LoVo (cell line): Measurements from ENCODE around the gene PNPLA5.

ENCODE experiments used
- DNase-seq: peaks from one replicate; pipeline ENCODE4 v3.0.0-alpha.2; 2016; ENCODE audit warnings: low spot score

PNPLA5 gene

DNA sequence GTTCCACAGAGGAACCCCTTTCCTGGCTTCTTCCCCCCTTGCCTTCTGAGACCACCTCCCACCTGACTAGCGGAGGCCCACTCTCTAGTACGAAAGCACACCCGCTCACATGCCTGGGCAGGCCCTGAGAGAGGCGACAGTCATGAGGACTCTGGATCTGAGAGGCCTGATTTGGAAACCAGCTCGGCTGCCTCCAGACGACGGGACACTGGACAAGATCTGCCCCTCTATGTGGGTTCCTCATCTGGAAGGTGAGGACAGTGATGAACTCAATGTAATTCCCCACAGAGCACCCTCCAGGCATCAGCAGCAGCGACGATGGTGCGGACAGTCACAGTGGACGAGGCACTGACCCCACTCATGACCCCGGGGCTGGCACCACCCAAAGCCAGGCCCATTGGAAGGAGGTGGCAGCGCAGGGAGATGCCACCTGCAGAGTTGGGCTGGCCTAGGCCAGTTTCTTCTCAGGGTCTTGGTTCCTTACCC is 37.0 kb downstream of the PNPLA5 start:
- no peak for DNase-seq

DNA sequence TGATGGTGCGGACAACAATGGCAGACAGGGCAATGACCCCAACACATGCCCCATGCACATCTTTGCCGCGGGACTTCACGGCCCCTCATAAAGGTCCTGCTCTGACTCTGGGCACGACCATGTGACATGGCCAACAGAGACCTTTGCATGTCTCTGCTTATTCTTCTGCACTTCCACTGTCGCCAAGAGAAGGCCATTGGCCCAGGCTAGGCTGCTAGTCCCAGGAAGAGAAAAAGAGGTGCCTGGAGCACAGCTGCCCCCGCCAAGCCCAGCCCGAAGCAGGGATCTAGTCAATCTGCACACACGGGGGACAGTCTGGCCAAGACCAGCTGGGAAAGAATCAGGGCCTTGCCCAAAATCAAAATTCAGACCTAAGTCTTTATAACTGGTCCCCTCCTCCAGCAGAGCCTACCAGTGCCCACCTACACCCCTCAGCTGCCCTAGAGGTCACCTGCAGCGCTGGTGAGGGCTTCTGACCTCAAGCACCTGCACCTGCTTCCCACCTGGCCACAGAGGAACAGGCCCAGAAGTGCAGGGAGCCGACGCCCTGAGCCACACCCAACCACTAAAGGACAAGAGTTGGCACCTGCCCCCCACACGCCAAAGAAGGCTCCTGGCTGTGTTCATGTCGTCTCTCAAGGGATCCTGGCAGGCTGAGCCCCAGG is 37.6 kb downstream of the PNPLA5 start:
- DNase-seq = no peak

DNA sequence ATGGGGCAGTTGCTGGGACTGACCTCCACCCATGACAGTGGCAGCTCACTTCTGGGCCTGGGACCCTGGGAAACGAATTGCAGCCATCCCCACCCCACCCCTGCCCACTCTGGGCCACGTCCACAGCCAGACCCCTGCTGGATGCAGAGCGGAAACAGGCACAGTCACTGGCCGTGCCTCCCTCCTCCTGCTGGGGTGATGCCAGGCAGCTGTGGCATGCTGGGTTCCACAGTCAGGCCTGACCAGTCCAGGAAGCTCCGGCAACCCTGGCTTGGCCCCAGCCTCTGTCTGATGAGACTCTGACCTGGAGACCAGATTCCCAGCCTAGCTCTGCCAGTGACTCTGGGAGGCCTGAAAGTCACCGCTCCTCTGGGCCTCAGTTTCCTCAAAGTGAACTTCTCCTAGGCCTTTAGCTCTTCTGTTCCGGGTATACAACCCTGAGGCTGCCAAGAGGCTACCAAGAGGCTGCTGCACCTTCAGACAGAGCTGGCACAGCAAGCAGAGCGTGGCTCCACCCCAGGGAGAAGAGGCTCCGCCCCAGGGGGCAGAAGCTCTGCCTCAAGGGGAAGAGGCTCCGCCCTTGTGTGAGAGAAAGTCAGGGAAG is 38.4 kb downstream of the PNPLA5 start:
- DNase-seq = no peak

DNA sequence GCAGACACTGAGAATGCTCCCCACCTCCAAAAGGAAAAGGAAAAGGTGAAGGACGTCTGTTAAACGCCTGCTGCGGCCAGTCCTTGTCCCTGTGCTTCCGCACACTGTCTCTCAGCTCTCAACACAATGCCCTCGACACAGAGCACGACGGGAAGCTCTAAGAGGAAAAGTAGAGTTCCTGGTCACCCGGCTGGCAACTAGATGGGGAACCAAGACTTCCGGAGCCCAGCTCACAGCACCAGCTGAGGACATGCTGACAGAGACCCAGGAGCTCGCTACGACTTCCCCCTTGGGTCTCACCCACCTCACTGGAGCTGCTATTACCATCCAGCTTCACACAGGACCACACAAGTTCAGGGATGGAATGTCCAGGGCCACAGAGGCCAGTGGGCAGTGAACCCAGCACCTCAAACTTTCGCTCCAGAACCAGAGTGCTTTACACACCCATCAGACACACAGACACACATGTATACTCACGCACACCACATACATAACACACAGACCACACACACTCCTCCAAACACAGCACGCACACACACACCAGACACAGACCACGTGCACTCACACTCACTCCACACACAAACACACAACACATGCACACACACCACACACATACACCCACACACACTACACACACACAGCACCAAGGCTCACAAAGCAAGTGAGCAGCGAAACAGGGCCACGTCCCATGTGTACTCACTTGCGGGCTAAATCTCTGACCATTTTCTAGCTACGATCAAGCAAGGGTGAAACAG is 39.1 kb downstream of the PNPLA5 start:
- DNase-seq = no peak

DNA sequence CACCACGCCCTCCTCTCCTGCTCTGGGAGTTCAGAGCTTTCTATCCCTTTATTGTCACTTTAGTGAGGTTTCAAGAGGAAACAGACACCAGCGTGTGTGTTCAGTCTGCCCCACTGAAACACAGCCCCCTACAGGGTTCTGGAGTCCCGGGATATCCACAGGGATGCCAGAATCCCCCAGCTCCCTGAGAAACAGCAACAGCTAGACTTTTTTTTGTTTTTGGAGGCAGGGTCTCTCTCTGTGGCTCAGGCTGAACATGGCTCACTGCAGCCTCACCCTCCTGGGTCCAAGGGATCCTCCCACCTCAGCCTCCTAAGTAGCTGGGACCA is 39.9 kb downstream of the PNPLA5 start:
- no peak for DNase-seq

DNA sequence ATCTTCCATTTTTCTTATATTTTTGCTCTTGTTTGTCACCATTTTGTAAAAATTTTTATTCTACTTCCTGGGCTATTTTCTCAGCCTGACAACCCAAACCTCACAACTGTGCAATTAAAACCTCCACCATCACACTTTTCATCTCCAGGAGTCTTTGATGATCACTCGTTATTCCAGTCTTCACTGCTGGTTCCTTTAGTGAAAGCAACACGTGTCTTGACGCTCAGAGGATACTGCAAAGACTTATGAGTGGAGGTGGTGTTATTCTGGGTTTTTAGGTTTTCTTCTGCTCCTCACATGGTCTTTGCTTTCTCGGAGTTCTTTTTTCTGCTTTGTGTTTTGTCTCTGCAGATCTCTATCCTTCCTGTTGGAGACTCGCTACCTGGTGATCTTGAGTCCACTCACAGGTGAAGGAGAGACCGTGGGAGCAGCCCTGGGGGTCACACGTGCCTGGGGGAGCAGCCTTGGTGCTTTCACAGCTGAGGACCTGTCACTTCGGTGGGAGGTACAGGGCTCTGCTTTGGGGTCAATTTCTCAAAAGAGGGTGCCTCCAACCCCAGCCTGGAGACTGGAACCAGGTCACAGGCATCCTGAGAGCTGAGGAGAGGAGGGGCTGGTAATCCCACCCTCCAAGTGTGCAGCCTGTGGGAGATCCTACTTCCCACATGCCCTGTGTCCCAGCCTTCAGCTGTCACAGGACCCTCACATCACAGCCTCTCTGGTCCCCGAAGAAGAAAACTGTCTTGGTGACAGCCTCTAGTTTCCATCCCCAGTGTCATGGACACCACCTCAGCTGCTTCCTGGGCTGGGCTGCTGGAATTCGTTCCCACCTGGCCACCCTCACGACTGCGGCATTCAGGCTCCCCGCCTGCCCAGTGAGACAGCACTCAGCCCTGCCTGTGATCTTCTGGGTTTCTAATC is 40.5 kb downstream of the PNPLA5 start:
- no peak for DNase-seq

DNA sequence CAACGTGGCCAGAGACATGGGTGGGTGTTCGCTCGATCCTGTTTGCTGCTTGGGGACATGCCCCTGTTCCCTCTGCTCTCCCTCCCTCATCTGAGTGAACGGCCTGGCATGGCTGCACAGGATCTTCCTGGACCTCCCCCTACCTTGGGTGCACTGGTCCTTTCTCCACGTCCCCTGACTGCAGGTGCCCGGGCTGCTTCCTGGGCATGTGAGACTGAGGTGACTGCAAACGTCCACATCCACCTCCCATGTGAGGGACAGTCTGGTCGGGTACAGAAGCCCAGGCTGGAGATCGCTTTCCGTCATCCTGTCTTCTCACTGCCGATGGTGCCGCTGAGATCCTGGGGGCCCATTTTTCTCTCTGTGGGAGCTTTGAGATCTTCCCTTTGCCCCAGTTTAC is 41.3 kb downstream of the PNPLA5 start:
- DNase-seq = no peak

DNA sequence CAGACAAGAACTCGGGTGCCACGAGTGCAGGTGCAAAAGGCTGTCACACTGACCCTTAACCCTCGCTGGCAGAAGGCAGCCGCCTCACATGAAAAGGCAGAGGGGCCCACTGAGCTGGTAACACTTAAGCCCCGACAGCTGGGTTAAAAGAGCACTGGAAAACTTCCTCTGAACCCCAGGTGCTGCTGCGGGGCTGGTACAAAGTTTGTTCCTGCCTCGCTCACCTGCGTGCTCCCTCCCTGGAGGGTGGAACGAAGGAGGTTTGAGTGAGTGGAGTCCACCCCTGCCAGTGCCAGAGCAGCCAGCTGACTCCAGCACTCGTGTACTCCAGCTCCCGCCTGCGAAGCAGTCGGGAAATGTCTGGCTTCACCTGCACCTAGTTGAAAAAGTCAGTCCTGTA is 42.1 kb downstream of the PNPLA5 start:
- DNase-seq = no peak

DNA sequence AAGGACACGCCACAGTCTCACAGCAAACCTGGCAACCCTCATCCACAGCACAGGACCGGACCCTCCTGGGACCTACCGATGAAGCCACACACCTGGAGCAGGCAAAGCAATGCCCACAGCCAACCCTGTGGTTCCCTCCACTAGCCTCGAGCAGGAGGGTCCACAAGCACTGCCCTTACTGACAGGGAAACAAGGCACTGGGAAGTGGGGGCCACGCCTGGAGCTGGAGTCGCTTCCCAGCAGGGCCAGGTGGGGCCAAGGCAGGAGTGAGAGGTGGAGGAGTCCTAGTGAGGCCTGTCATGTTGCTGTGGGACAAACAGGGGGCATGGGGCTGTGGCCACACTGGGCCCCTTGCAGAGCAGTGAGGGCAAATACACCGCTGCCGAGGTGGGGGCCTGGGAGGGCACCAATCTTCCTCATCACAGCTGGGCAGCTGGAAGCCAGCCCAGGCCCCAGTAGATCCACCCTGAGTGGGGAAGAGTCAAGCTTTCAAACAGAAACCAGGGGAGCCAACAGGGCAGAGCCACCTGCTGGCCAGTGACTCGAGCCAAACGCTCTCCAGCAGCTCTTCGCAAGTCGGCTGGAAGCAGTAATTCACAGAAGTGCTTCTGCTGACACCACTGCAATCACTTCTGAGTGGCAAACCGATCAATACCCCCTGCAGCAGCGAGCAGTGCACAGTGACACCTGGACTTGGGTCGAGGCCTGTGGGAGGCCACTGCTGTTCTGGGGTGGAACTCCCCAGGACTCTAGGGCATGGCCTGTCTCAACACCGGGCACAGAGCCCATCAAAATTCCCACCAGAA is 43.2 kb downstream of the PNPLA5 start:
- DNase-seq = no peak

DNA sequence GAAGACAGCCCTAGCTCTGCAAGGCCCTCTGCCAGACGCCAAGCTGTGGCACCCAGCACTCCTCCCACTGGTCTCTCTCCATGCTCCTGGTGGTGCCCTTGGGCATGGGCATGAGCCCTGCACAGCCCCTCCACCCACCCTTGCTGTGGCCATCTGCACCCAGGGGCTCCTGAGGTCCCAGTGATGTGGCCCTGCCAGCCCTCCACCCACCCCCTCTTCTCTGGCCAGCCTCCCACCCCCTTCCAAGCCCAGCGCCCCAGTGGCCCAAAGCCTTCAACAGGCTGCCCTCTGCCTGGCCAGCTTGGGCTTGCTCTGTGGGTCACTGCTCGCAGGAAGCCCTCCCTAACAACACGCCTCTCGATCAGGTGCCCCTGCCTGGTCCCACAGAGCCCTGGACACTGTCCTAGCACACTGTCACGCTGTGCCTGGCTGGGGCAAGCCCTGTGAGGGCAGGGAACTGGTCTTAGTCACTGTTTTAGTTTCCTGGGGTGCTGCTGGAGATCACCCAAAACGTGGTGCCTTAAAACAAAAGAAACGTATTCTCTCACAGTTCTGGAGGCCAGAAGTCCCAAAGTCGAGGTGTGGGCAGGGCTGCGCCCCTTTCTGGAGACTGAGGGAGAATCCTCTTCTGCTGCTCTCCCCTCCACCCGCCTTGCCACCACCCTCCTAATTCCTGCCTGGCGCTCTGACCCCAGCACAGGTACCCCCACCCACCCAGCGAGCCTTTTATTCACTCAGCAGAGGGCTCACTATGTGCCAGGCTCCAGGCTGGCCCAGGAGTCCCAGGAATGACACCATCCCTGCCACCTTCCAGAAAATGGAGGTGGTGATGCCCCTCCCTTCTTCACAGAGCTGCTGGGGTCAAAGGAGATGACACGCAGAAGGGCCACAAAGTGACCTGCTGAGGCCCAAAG is 44.2 kb downstream of the PNPLA5 start:
- DNase-seq = no peak

DNA sequence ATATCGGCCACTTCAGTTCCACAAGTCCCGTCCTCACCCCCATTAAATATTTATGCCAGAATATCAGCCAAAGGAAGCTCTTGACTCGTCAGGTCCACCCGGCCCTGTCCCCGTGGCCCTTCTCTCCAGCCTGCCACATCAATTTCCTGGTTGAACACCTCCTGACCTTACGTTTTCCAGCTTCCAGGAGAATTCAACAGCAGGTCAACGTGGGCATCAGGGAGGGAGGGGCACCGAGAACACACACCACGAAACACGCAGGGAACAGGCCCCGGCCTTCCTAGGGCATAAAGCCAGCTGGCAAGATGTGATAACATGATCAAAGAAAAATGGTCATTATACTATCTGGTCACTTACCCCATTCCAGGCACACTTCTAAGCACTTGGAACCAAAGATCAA is 44.8 kb downstream of the PNPLA5 start:
- no peak for DNase-seq

DNA sequence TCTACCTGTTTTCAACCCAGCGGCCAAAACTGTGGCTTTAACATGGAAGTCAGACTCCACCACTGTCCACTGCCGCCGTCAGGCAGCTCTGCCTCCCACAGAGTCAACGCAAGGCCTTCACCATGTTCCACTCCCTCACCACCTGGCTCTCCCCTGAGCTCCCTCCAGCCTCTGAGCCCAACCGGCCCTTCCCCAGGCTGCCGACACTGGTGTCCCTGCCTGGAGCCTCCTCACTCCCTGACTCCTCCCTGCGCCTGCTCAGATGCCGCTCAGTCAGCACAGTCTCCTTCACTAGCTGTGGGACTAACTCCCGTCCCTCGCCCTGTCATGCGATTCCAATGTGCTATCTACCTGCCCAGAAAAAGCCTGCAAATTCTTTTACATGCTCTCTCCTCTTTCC is 45.8 kb downstream of the PNPLA5 start:
- DNase-seq = no peak

DNA sequence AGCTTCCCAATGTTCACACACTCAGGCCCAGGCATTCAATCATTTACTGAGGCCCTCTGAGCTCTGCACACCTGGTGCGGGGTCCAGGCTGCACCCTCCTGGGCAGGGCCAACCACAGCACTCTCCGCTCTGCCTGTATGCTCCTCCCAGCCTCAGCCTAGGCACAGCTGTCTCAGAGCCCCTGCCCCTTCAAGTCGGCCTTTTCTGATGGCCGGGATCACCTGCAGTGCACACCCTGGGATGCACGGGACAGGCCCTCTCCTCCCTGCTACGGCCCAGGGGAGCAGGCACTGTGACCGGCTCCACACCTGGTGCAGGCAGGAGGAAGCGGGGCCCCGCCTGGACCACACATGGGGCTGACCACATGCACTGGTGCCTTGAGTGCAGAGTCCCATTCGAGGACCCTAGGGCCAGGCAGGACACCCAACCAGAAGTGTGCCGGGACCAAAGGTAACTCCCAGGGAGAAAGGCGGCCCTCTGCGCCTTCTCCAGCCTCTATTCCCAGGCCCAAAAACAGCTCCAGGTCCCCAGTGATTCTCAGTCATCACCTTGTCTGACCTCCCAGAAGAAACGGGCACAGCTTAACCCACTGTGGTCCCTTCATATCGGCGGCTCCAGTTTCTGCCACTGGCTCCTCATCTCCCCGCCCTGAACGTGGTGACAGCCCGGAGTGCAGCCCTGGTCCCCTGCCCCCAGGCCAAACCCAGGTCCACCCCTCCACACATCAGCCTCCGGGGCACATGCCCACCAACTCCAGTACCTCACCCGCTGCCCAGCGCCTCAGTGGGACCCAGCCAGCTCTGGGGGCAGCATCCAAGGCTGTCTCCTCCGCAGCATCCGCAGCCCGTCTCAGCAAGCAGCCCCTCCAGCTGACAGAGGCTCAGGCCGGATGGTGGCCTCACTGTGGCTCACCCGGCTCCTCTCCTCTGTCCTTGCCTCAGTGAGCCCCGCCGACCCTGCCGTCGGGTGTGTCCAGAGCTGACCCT is 47.0 kb downstream of the PNPLA5 start:
- DNase-seq = no peak

DNA sequence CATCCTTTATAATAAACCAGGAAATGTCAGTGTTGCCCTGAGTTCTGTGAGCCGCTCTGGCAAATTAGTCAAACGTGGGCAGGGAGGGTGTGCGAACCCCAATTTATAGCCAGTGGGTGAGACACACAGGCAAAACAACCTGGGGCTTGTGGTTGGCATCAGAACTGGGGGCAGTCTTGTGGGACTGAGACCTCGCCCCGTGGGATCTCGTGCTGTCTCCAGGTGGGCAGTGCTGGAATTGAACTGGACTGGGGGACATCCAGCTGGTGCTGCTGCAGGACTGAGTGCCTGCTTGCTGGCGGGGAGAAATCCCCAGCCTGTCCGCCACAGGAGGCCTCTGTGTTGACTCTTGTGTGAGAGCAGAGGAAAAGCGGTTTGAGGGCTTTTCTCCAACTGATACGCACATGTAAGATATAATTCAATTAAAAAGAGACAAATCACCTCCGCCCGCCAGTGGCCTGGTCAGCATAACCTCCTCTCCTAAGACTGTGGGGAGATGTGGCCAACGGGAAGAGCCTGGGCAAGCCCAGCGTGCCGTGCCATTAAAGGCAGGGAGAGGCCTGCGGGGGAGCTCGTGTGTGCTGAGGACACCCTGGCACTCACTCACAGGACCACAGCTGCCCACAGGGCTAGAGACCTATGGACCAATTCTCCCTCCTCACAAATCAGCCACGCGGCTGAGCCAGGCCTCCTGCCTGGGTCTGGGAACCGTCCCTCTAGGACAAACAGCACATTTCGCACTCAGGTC is 47.9 kb downstream of the PNPLA5 start:
- no peak for DNase-seq

DNA sequence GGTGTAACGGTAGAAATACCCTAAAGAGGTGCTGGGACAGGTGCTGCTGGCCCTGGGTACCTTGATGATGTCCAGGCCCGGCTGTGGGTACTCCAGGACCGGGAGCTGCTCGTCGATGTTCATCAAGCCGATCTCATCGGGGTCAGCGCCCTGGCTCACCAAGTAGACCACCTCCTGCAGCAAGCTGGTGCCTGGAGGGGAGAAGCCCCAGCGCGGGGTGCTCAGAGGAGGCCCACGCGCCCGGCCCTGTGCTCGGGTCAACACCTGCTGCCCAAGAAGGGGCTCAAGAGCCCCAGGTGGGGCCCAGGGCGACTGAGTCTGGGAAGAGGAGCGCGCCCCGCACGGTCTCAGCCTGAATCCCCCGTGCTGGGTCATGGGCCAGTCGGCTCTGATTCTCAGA is 50.1 kb downstream of the PNPLA5 start:
- DNase-seq = no peak

DNA sequence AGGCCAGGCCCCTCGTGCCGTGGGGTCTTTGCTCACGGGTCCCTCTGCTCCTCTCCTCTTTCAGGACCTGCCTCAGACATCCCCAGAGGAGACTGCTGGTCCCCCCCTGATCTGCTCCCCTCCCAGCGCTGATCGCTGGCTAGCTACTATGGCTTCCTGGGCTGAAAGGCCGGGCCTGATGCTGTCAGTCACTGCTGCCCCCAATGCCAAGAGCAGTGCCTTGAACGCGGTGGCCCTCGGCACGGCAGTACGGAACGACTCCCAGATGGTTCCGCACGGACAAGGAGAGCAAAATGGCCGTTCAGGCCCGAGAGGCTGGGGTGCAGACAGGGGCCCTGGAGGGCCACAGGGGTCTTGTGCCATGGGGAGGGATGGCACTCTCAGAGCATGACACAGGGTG is 51.0 kb downstream of the PNPLA5 start:
- no peak for DNase-seq

DNA sequence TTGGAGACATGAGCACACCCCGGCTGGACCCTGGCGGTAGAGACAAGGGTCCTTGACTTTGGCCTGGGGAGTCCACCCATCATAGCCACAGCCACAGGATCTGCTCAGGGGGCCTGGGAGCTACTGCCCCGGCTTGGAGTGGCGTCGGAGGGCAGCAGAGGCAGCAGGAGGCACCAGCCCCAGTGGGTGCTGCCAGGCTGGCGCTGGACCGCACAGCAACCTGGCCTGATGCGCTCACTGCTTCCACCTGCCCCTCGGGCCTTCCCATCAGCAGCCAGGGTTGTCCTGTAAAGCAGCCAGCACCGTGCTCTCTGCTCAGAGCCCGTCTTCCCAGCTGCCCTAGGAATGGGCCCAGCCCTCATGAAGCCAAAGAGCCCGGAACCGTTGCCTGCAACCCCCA is 51.4 kb downstream of the PNPLA5 start:
- no peak for DNase-seq

DNA sequence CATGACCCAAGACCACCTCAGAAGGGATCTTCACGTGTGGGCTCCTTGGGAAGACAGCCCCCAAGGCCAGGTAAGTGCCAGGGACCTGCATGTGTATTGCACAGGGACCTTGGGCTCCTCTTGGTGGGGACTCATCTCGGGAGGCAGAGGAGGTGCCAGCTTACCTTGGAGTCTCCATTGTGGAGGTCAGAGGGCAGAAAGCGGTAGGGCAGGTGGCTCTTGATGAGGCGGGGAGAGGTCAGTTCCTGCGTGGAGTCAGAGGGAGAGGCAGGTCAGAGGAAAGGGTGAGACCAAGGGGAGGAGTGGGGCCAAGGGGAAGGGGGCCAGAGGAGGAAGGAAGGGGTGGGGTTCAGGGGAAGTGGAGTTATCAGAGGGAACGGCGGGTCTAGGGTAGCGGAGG is 52.0 kb downstream of the PNPLA5 start:
- no peak for DNase-seq
